ENCODE data around the gene ADGRG1.
"Not testable (repeated sequence)": the region's sequence is repeated elsewhere in the genome, so short reads cannot be mapped to it uniquely, and the experiment has no call there.

The ADGRG1 gene

GRCh38 chr16:57707331-57707730, 78.9 kb downstream of the ADGRG1 start:
- no peak for TF ChIP-seq POLR2A (IDR thresholded peaks at IDR 0.05; ENCODE audit: low read length)
- no peak for TF ChIP-seq GATA1 (IDR thresholded peaks at IDR 0.05; ENCODE audit: low read depth, low read length)
- DNase-seq = no peak

- no peak for DNase-seq
Measured at GRCh38 chr16:57708168-57708567, 79.7 kb downstream of the ADGRG1 start.

GRCh38 chr16:57709663-57710062, 81.2 kb downstream of the ADGRG1 start:
- no peak for DNase-seq
- TF ChIP-seq GATA1 (IDR thresholded peaks at IDR 0.05; ENCODE audit: low read depth, low read length) (no peak), POLR2A (IDR thresholded peaks at IDR 0.05; ENCODE audit: low read length) (no peak)

More at GRCh38 chr16:57708168-57708567, 79.7 kb downstream of the ADGRG1 start:
- no peak for TF ChIP-seq GATA1 (IDR thresholded peaks at IDR 0.05; ENCODE audit: low read depth, low read length)
- TF ChIP-seq POLR2A (IDR thresholded peaks at IDR 0.05; ENCODE audit: low read length) = no peak

- TF ChIP-seq GATA1 (IDR thresholded peaks at IDR 0.05; ENCODE audit: low read depth, low read length) (no peak), POLR2A (IDR thresholded peaks at IDR 0.05; ENCODE audit: low read length) (no peak)
- no peak for DNase-seq
Measured at GRCh38 chr16:57711346-57711745, 82.9 kb downstream of the ADGRG1 start.

GRCh38 chr16:57711993-57712392, 83.6 kb downstream of the ADGRG1 start:
- TF ChIP-seq GATA1 (IDR thresholded peaks at IDR 0.05; ENCODE audit: low read depth, low read length) (no peak), POLR2A (IDR thresholded peaks at IDR 0.05; ENCODE audit: low read length) (no peak)
- DNase-seq = no peak

- not testable (repeated sequence) for DNase-seq
Measured at GRCh38 chr16:57712569-57712968, 84.1 kb downstream of the ADGRG1 start.

GRCh38 chr16:57713596-57713995, 85.2 kb downstream of the ADGRG1 start:
- TF ChIP-seq GATA1 (IDR thresholded peaks at IDR 0.05; ENCODE audit: low read depth, low read length) = no peak
- no peak for TF ChIP-seq POLR2A (IDR thresholded peaks at IDR 0.05; ENCODE audit: low read length)
- DNase-seq = no peak

GRCh38 chr16:57714047-57714446, 85.6 kb downstream of the ADGRG1 start:
- TF ChIP-seq POLR2A (IDR thresholded peaks at IDR 0.05; ENCODE audit: low read length) = no peak
- no peak for TF ChIP-seq GATA1 (IDR thresholded peaks at IDR 0.05; ENCODE audit: low read depth, low read length)
- no peak for DNase-seq
